ENCODE data around the gene TPR. TPM values are rescaled to one million over a fixed set of nuclear protein-coding genes. Genes with fewer than 3 reads are reported as not detected.

Gene TPR
- total RNA-seq, 1 donor from 2014 or later, result 46.4 TPM

- ATAC-seq (no peak), DNase-seq (no peak)
- intact Hi-C loops (cut with micrococcal nuclease), result no loop called here
Observed at GRCh38 chr1:186298851-186299250, 76.2 kb downstream of the TPR start.

GRCh38 chr1:186297439-186298045, 77.5 kb downstream of the TPR start:
- ATAC-seq (no peak), DNase-seq (no peak)
- intact Hi-C loops (cut with micrococcal nuclease), result no loop called here

GRCh38 chr1:186295980-186296379, 79.1 kb downstream of the TPR start, which contains the start of gene PRG4:
Gene PRG4 (plus strand): TSS chr1:186296279.
- intact Hi-C loops (cut with micrococcal nuclease), result no loop called here
- no peak for DNase-seq
- no peak for ATAC-seq

- ATAC-seq, result no peak
- DNase-seq, result no peak
- intact Hi-C loops (cut with micrococcal nuclease), result no loop called here
Observed at GRCh38 chr1:186292875-186293274, 82.2 kb downstream of the TPR start.

GRCh38 chr1:186291271-186291670, 83.8 kb downstream of the TPR start:
- no peak for ATAC-seq
- intact Hi-C loops (cut with micrococcal nuclease), result no loop called here
- no peak for DNase-seq

GRCh38 chr1:186289943-186290545, 85.0 kb downstream of the TPR start:
- ATAC-seq (no peak), DNase-seq (no peak)
- intact Hi-C loops (cut with micrococcal nuclease), result no loop called here

- no peak for DNase-seq
- intact Hi-C loops (cut with micrococcal nuclease), result no loop called here
- ATAC-seq, result no peak
Observed at GRCh38 chr1:186286615-186287315, 88.3 kb downstream of the TPR start.

GRCh38 chr1:186283374-186283773, 91.7 kb downstream of the TPR start:
- DNase-seq (no peak), ATAC-seq (no peak)
- intact Hi-C loops (cut with micrococcal nuclease), result no loop called here

GRCh38 chr1:186282466-186282865, 92.6 kb downstream of the TPR start:
- ATAC-seq (no peak), DNase-seq (no peak)
- intact Hi-C loops (cut with micrococcal nuclease), result no loop called here

- ATAC-seq (no peak), DNase-seq (no peak)
- intact Hi-C loops (cut with micrococcal nuclease), result no loop called here
Observed at GRCh38 chr1:186275822-186276221, 99.2 kb downstream of the TPR start.

GRCh38 chr1:186272486-186272885, 102.6 kb downstream of the TPR start:
- intact Hi-C loops (cut with micrococcal nuclease), result no loop called here
- ATAC-seq (no peak), DNase-seq (no peak)

- DNase-seq (no peak), ATAC-seq (no peak)
- intact Hi-C loops (cut with micrococcal nuclease), result no loop called here
Observed at GRCh38 chr1:186271032-186271431, 104.0 kb downstream of the TPR start.

Other genes starting within 250 kb of the TPR start
- 10.5 TPM for gene PRG4, start 79.0 kb downstream of the TPR start, total RNA-seq
- gene ODR4, start 585 bp upstream of the TPR start, total RNA-seq, result 9.2 TPM
- gene PDC, start 85.9 kb upstream of the TPR start, total RNA-seq, result not detected

Measured in left ventricle myocardium superior (tissue), 1 donor.